UCSD-AML1 (cell line): Measurements from ENCODE around the gene LOC128125822.

Experiments
- DNase-seq: peaks from one replicate; lab custom pipeline; 2025; ENCODE audit not compliant: unreplicated experiment; lab: John Stamatoyannopoulos, UW

The LOC128125822 gene

GRCh38 chr6:63554782-63555181, 17.5 kb upstream of the LOC128125822 start:
- no peak for DNase-seq

DNA sequence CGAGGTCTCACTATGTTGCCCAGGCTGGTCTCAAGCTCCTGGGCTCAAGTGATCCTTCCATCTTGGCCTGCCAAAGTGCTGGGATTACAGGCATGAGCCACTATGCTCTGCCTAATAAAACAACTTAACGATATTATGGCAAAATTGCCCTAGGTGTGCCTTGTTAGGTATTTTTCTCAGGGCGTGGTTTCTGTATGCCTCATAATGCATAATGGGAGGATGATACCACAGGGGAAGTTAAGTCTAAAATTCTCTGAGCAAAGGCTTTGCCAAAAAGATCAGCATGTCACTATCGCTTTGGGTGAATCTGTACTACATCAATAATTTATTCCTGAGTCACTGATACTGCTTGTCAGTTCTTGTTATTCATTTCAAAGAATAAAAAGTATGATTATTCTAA, 15.9 kb upstream of the LOC128125822 start:
- no peak for DNase-seq

DNA sequence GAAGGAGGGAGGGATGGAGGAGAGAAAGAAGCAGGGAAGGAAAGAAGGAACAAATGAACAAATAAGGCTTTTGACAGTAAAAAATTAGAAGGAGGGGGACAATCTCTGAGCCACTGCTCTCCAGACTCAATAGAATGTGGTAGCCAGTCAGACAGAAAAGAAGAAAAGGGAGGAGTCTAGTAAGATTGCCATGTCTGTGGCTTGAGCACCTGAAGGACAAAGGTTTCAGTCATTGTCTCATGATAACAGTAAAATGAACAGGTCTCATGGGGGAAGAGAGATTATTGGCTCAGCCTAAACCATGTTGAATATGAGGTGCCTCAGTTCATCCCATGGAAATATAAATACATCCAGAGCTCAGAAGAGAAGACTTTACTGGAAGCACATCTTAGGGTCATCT, 14.0 kb upstream of the LOC128125822 start:
- no peak for DNase-seq

GRCh38 chr6:63560801-63561287, 11.4 kb upstream of the LOC128125822 start:
- no peak for DNase-seq

DNA sequence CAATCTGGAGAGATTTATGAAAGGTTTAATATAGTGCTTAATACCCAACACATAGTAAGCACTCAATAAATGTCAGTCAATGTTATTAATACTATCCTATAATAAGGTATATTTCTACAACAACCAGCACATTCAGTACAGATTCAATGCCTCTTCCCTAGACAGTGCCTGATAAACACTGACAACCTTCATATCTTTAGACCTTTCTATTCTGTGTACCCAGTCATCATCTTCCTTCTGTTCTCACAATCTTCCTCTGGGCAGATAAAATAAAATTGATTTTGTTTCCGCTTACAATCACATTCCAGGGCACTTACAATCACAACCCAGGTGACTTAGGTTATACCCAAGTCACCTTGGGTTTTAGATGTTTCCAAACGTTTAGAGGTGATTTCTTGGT, 11.0 kb upstream of the LOC128125822 start:
- no peak for DNase-seq

- DNase-seq: no peak
These were observed 9.0 kb upstream of the LOC128125822 start for GRCh38 chr6:63563235-63563634.

GRCh38 chr6:63565058-63565726, 7.1 kb upstream of the LOC128125822 start:
- DNase-seq: no peak

DNA sequence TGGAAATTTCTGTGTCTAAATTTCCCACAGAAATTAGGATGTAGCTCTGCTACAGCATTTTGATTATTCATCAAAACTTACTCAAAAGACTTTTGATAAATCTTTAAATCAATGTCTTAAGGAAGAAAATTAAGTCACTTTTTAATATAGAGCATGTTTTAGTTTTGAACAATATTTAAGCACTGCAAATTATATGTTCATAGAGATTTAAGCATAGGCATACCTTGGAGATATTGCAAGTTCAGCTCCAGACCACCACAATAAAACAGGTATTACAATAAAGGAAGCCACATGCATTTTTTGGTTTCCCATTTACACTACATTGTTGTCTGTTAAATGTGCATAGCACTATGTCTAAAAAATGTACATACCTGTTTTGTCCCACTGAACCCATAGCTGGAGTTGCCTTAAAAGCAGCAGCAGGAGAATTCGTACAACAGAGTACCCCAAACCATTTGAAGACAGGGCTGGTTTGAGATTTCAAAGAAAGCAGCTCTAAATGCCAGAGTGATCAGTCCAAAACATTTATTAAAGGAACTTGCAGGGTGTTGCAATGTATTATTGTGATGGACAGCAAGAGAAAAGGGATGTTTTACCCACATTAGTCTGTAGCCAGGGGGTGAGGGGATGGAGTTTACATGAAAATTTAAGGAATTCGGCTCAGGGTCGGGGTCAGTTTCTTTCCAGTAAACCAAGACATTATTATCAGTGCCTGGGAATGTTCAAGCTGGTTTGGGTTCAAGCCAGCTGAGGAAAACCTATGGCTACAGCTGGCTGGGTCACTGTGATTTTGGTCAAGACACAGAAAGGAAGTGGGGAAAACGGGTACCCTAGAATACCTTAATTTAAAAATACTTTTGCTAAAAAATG, 6.3 kb upstream of the LOC128125822 start:
- no peak for DNase-seq

DNA sequence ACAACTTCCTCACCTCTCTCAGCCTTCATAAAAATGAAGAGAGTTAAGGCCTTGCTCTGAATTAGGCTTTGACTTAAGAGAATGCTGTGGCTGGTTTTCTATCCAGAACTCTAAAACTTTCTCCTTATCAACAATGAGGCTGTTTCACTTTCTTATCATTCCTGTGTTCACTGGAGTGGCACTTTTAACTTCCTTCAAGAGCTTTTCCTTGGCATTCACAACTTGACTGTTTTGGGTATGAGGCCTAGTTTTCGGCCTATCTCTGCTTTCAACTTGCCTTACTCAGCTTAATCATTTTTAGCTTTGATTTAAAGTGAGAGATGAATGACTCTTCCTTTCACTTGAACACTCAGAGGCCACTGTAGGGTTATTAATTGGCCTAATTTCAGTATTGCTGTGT, 4.3 kb upstream of the LOC128125822 start:
- DNase-seq: no peak

GRCh38 chr6:63571361-63572043, 778 bp upstream of the LOC128125822 start:
- no peak for DNase-seq

GRCh38 chr6:63572747-63573075, 431 bp downstream of the LOC128125822 start:
- no peak for DNase-seq

DNA sequence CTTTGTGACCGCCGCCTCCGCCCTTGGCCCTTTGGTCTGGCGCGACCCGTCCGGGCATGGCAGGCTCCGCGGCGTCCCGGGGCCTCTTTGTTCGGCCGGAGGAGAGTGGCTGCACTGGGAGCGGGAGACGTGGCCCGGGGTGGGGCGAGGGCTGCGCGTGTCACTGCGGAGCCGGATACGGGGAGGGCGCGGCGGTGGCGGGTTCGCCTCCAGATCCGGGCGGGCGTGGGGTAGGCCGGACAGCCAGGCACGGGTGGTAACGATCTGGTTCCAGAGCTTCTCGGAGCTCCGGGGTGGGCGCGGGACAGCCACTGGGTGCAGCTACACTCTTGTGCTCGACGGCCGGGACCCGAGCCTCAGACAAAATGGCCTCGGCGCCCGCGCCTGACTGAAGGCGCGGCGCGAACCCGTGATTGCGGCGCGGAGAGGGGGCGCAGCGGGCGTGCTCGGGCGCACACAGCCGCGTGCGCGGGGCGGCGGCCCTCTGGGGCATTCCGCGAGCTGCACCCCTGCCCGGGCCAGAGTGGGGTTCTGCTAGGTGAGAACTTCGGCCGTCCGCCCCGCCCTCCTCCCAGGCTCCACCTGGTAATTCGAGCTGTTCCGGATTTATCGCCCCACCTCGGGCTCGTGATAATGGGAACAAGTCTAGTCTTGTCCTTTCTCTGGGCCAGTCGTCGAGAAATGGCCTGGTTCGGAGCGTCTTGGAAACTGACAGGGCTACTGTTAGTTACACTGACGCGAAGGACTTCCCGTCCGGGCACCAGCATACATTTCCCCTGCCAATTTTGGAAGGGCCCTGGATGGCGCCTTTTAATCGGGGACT, 1.0 kb downstream of the LOC128125822 start:
- DNase-seq: peak; percentile 78

DNA sequence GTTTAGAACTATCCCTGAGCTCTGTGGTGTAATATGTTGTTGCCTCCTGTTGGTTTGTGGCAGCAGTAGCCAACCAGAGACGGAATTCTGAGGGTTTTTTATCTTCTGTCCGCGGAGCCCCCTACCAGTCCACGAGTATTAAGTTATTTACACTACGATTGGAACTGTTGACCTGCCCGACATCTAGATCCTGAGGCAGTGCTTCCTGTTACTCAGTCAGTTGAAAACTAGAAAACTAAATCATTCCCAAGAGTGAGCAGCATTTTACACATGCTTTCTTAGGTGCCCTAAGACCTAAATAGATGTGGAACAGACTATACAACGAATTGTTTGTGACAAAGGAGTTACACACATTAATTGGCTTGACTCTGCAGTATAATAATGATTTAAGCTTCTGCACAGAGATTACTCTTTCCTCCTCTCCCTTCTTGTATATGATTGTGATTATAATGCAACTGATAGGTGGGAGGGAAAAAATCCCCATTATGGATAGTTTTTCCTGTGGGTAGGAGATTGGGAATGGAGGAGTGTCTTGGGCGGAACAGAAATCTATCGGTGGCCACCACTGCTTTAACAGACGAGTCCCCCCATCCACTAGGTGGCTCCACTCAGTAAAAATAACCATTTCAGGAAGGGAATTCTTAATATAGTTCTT, 1.7 kb downstream of the LOC128125822 start:
- no peak for DNase-seq

GRCh38 chr6:63574554-63574900, 2.2 kb downstream of the LOC128125822 start:
- no peak for DNase-seq

DNA sequence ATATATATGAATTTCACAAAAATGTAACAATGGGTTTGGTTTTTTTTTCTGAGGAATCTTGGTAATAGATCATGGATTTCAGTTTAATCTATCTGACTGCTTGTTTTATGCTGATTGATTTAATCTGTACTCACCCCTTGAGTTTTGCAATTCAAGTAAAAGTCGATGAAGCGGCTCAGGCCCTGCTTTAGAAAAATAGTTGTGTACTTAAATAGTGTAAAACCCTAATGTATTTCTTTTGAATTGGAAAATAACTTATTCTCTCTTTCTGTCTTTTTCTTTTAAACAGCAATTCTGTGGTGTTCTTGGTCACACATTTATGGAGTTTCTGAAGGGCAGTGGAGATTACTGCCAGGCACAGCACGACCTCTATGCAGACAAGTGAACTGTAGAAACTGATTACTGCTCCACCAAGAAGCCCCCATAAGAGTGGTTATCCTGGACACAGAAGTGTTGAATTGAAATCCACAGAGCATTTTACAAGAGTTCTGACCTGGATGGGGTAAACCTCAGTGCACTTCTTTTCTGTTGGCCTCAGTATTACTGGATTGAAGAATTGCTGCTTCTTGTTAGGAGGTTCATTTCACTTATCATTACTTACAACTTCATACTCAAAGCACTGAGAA, 4.0 kb downstream of the LOC128125822 start:
- no peak for DNase-seq

DNA sequence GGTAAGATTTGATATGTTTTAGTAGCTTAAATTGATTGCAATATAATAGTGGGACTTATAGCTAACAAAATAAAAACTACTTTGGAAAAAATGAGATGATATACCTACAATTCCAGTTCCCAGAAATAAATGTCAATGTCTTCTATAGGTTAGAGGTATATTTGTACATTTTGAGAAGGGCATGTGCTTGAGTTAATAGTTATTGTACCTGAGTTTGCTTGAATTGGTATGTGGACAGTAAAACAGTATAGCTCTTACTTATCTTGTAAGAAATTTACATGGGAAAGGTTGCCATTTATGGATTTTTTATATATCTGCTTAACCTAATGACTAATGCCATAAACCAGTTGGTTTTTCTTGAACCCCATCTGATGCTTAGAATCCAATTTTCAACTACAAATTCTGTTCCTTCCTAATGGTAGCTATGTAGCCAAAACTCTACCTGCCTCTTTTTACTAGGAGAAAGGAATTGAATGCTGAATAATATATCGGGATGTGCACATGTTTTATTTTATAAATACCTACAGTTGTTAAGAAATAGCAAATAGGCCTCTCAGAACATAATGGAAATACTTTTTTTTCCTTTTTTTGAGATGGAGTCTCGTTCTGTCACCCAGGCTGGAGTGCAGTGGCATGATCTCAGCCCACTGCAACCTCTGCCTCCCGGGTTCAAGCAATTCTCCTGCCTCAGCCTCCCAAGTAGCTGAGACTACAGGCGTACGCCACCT, 4.9 kb downstream of the LOC128125822 start:
- DNase-seq: no peak

GRCh38 chr6:63578757-63579156, 6.5 kb downstream of the LOC128125822 start:
- no peak for DNase-seq

DNA sequence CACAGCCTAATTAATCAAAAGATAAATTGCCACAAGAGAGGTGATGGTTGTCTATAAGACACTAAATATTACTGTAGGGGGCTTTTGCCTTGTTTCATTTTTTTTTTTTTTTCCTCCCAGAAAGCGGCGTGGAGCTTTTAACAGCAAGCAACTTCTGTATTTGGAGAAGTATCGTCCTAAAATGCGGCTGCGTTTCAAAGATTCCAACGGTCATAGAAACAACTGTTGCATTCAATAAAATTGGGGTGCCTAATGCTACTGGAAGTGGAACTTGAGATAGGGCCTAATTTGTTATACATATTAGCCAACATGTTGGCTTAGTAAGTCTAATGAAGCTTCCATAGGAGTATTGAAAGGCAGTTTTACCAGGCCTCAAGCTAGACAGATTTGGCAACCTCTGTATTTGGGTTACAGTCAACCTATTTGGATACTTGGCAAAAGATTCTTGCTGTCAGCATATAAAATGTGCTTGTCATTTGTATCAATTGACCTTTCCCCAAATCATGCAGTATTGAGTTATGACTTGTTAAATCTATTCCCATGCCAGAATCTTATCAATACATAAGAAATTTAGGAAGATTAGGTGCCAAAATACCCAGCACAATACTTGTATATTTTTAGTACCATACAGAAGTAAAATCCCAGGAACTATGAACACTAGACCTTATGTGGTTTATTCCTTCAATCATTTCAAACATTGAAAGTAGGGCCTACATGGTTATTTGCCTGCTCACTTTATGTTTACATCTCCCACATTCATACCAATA, 7.8 kb downstream of the LOC128125822 start:
- DNase-seq: no peak

DNA sequence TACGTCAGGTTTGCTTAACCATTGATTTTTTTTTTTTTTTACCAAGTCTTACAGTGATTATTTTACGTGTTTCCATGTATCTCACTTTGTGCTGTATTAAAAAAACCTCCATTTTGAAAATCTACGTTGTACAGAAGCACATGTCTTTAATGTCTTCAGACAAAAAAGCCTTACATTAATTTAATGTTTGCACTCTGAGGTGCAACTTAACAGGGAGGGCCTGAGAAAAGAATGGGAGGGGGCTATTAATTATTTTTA, 8.4 kb downstream of the LOC128125822 start:
- no peak for DNase-seq
